HUDEP-2 (cell line): ENCODE measurements around the gene GATD1.

Source experiments
- DNase-seq, 76 experiments: peaks; one replicate each; lab custom pipeline; 2025; ENCODE audit not compliant: unreplicated experiment in 76 of 76; lab: John Stamatoyannopoulos, UW

GATD1 gene

DNA sequence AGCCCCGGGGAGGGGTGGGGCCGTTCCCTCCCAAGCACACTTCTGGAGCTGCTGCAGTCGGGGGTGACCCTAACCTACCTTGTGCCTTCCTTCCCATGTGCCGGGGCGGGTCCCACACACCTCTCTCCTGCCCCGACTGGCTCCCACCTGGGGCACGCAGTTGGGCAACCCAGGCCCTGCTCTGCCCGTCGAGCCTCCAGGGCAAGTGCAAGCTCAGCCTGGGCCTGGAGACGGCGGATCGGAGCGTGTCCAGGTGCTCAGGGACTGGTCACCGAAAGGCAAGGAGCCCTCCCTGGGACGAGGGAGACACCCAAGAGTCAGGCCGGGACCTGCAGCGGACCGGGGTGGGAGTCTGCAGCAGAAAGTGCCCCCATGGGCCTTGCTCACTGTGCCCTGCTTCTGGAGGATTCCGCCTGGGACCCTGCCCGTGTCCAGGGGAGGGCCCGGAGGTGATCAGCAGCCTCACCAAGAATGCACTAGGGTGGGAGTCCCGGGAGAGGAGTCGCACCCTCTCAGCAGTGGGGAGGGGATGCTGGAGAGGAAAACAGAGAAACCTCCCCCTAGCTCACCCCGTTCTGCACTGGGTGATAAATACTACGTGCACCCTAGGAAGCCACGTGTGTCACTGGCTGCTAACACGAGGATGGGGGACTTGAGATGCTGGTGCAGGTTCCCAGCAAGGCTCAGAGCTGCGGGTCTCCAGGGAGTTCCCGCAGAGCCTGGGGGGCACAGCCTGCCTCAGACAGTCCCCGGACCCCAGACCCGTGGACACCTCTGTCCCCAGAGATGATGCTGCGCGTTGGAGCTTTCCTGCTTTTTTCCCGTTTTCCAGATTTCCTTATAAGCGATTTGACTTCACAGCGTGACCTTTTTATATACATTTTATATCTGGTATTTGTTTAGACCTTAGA, 5.2 kb upstream of the GATD1 start:
- DNase-seq = no peak

- DNase-seq = no peak
Observed at GRCh38 chr11:779955-780532, 2.8 kb upstream of the GATD1 start.

GRCh38 chr11:778976-779954, 2.0 kb upstream of the GATD1 start:
- DNase-seq = no peak

DNA sequence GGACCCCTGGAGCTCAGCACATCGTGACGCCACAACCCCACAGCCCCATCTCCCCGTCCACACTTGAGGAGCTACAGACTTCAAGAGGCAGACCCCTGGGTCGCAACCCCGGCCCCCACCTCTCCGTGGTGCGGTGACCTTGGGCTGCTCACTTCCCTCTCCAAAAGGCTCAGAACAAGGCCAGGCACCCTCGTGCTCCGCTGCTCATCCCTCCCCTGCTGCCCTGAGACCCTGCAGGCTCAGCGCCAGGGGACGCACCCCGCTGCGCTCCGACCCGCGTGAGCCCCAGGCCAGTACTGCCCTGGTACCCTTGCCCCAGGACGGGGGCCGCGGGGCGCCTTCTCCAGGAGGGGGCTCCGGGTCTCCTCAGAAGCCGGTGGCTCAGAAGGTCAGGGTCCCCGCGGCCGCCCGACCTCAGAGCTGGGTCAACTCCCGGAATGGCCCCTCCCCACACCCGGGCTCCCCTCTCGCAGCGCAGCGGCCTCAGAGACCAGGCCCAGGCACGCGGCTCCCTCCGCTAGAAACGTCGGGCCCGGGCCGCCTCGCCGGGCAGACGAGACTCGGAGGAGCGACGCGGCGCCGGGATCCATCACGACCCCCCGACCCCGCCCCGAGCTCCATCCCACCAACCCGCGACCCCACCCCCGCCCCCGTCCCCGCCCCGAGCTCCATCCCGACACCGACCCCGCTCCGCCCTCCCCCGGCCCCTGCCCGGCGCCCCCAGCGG, 563 bp downstream of the GATD1 start:
- DNase-seq = peak in 2 of 76 experiments; percentile 18 to 21

- DNase-seq = no peak
Observed at GRCh38 chr11:776263-776560, 1.1 kb downstream of the GATD1 start.

GRCh38 chr11:774873-775592, 2.3 kb downstream of the GATD1 start:
- no peak for DNase-seq

DNA sequence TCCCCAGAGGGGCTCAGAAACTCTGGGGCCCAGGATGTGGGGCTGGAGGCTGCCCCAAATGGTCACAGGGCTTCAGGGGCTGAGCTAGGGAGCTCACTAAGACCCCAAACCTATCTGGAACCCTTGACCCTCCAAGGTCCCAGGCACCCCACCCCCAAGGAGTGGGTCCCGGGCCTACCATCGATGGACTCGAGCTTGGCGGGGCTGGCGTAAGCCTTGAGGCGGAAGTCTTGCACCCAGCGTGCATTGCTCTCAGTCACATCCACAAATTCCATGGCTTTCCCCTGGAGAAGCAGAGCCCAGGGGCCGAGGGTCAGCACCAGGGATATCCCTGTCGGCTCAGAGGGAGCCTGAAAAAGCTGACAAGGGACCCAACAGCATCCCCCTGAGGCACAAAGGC, 3.5 kb downstream of the GATD1 start:
- no peak for DNase-seq

DNA sequence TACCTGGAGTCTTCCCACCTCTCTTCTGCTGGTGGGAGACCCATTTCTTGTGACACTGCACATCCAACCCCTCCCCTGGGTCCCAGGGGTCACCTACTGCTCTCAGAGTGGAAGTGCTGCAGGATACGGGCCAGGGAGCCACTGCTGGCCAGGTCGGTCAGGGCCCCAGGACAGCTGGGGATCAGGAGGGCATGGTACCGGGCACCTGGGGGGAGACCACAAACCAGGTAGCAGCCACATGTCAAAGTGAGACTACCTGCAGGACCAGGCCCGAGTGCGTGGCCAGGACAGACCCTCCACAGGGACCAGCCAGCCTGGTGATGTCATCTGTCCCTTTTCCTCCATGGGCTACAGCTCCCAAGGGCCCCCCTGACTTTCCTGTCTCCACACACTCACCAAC, 3.9 kb downstream of the GATD1 start:
- no peak for DNase-seq

DNA sequence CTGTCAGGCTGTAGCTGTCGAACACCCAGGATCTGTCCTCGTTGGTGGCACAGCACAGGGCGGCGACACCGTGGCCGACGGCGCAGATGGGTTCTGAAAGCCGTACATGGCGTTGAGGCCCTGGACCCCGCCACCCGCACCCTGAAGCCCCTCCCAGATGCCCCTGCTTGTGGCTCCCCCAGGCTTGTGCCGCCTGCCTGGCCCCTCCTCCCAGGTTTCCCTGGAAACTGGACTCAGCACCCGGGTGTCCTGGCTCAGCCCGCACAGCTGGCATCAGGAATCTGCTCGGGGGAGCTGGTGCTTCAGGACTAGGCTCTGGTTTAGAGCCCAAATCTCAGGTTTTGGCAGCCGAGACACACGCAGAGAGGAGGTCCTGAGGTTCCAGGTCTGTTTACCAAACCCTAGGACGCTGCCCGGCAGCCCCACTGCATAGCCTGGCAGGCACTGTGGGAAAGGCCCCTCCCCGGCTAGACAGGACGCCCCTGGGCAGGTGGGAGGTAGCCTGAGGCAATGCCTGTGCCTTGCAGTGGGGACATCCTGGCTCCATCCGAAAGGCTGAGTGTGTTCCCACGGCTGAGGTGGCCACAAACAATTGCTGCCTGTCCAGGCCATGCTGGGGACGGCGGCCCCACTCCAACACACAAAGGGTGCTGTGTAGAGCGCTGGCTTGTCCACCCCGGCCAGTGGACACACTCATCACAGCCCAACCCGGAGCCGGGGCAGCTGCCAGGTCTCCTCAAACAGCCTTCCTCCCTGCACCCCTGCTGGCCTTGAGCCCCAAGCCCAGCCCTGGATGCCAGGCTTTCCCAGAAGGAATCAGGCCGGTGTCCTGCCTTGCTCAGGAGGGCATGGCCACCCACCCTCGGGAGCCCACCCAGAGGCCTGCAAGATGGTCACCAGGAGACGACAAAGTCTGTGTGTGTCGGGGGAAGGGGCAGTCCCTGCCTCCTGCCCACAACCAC, 4.6 kb downstream of the GATD1 start:
- no peak for DNase-seq

DNA sequence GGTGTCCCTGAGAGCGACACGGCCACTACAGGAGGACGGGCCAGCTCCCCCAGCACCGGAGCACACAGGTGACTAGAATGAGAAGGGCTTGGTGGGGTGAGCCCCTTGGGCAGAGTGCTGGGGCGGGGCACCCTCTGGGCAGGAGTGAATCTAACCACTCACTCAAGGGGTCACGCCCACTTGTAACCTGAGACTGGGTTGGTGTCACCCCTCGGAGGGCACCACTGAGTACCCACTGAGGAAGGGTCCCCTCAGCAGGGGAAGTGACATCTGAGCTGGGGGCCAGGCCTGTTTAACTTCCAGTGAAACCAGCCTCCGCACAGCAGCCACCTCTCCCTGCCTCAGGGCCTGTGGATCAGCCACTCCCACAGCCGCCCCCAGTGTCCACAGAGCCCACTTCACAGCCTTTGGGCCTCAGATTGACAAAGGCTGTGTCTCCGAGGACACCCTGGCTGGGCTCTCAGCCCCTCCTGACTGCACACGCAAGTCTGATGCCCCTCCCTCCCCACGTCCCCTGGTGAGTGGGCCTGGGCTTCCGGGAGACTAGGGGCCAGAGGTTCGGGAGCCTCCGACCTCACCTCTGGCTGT, 5.6 kb downstream of the GATD1 start:
- DNase-seq = no peak

- no peak for DNase-seq
Observed at GRCh38 chr11:770642-771616, 6.4 kb downstream of the GATD1 start.

GRCh38 chr11:769887-770641, 7.2 kb downstream of the GATD1 start:
- no peak for DNase-seq

DNA sequence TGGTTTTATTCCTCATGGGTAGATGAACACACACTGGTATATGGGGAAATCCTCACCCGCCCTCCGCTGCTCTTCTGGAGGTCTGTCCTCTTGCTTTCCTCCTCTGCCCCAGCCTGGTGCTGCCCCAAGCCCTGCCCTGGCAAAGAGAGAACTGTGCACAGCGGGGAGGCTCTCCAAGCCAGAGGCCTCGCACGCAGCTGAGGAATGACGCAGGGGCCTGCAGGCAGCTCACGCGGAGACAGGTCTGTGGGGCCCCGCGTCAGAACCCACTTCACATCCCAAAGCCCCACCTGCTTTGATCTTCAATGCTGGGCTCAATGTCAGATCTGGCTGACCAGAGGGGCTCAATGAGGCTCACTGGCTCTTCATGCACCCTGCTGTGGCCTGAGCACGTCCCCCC, 10.0 kb downstream of the GATD1 start:
- DNase-seq = no peak

DNA sequence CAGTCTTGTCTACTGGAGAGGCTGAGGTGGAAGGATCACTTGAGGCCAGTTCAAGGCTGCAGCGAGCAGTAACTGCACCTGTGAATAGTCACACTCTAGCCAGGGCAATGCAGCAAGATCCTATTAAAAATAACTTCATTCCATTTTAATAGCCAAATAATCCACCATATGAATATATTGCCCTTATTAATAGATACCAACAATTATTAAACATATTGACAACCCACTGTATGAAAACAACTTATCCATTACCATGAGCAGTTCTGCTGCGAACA, 10.4 kb downstream of the GATD1 start:
- DNase-seq = no peak

DNA sequence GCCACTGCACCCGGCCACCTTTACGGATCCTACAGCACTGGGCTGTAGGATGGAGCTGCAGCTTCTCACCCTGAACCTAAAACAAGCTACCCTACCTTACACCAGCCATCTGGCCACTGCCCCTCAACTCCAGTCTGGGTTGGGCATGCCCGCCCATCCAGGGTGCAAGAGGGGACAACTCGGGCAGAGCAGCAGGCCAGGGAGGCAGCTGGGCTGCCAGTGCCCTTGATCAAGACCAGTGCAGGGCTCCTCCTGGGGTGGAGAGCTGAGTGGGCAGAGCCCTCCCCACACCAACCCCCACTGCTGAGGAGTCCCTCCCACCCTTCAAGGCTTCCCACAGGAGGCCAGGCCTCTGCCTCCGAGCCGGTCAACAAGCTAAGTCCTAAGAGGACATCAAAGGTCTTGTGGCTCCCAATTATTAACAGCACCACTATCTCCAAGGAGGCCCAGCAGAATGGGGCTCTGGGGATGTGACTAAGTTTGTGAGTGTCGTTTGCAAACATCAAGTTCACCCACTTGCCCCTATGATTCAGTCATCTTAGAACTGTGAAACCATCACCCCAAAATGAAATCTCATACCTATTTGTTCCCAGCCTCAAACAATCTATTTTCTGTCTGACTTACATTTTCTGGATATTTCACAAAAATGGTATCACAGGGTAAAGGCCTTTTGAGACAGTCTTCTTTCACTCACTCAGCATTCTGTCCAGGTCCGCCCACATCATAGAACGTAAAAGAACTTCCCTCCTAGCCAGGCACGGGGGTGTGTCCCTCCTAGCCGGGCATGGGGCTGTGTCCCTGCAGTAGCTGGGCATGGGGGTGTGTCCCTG, 11.0 kb downstream of the GATD1 start:
- peak in 1 of 76 experiments; percentile 14 for DNase-seq

- DNase-seq = no peak
Observed at GRCh38 chr11:765802-766091, 11.5 kb downstream of the GATD1 start.
